AG10803 (cell line): ENCODE measurements around the gene MYRIP.

Source experiments
- DNase-seq: peaks from one replicate; pipeline ENCODE4 v3.0.0; 2010; ENCODE audit warnings: low read depth
- H3K4me3 ChIP-seq: 2 replicates; pipeline ENCODE4 v1.5.1; 2011; ENCODE audit warnings: mild to moderate bottlenecking, low read length, control low read depth
- CTCF ChIP-seq: conservative IDR thresholded peaks from 2 replicates; pipeline ENCODE4 v1.5.1; 2011; ENCODE audit warnings: mild to moderate bottlenecking, low read length, control low read depth, inconsistent platforms

The MYRIP gene

GRCh38 chr3:40170395-40170794 is 361.0 kb downstream of the MYRIP start:
- DNase-seq, result no peak
- no peak overlapping the region for H3K4me3 ChIP-seq
- no peak for TF ChIP-seq CTCF

- no peak overlapping the region for H3K4me3 ChIP-seq
Observed at GRCh38 chr3:40172560-40172959, 363.2 kb downstream of the MYRIP start.

GRCh38 chr3:40173227-40173721 is 363.9 kb downstream of the MYRIP start:
- no peak for TF ChIP-seq CTCF
- peak; percentile 5 for DNase-seq
- no peak overlapping the region for H3K4me3 ChIP-seq

More at GRCh38 chr3:40172560-40172959, 363.2 kb downstream of the MYRIP start:
- DNase-seq, result no peak
- no peak for TF ChIP-seq CTCF

GRCh38 chr3:40178012-40178594 is 368.7 kb downstream of the MYRIP start:
- no peak overlapping the region for H3K4me3 ChIP-seq
- no peak for TF ChIP-seq CTCF
- DNase-seq, result no peak

- TF ChIP-seq CTCF, result peak; percentile 81
- peak; percentile 69 for DNase-seq
Observed at GRCh38 chr3:40179016-40179415, 369.6 kb downstream of the MYRIP start.

GRCh38 chr3:40181182-40181581 is 371.8 kb downstream of the MYRIP start:
- DNase-seq, result no peak
- 0 out of 2 replicates have a peak, but pooled peaks have one; percentile 3 for TF ChIP-seq CTCF
- no peak overlapping the region for H3K4me3 ChIP-seq

More at GRCh38 chr3:40179016-40179415, 369.6 kb downstream of the MYRIP start:
- no peak overlapping the region for H3K4me3 ChIP-seq

GRCh38 chr3:40185029-40185695 is 375.8 kb downstream of the MYRIP start:
- H3K4me3 ChIP-seq, result no peak overlapping the region
- TF ChIP-seq CTCF, result no peak
- DNase-seq, result no peak
